HepG2 (cell line): ENCODE data around the gene PIKFYVE. TPM values are rescaled to one million over a fixed set of nuclear protein-coding genes. Genes with fewer than 3 reads are reported as not detected.

ENCODE experiments used
- ATAC-seq: fragments of 200-7000 bp; cut with Tn5 transposase; 3 replicates; pipeline ENCODE4 v1.9.1; 2020; ENCODE audit warnings: mild to moderate bottlenecking, moderate library complexity
- BruUV-seq: library from RNA; stranded (reverse); fragments of 400-500 nt; replicated peaks from 2 replicates; lab custom pipeline; 2021; lab: Mats Ljungman, UMichigan
- CTCF ChIA-PET: fragments of 300-600 bp; formaldehyde crosslinking; extraction: SDS; loops from one replicate; lab custom pipeline; 2021; ENCODE audit warnings: low total read pairs, inconsistent platforms, low intra/inter-chr PET ratio; lab: Yijun Ruan, JAX
- POLR2A ChIA-PET: fragments of 350-600 bp; sonication (Branson Sonifier 250); formaldehyde crosslinking; loops from one replicate; lab custom pipeline; 2020; ENCODE audit warnings: antibody characterized with exemption, inconsistent platforms; lab: Yijun Ruan, JAX
- DNase-seq: peaks from one replicate; pipeline ENCODE4 v3.0.0-alpha.2; 2015; ENCODE audit warnings: low spot score
- FAIRE-seq: peaks from 3 replicates; lab custom pipeline; 2011; peaks lifted over from hg19 to GRCh38; lab: Jason Lieb, UNC
- H2AFZ ChIP-seq: one replicate; pipeline ENCODE4 v1.6.1; 2011; ENCODE audit warnings: low read length, inconsistent platforms
- H3K27ac ChIP-seq: fragments of 300-600 bp; 3 replicates; pipeline ENCODE4 v1.8.0; 2011; ENCODE audit warnings: mixed run types, mild to moderate bottlenecking, mixed read lengths, low read length, inconsistent platforms; ENCODE audit not compliant: insufficient read depth; ENCODE audit errors: extremely low read length
- H3K27me3 ChIP-seq, 2 experiments: fragments of 200-600 bp in 1 of 2; 2 replicates in 1 of 2; 3 replicates in 1 of 2; pipeline versions ENCODE4 v1.6.0 to v1.8.0; 2011; ENCODE audit warnings: low read length in 2 of 2, mild to moderate bottlenecking in 2 of 2, moderate library complexity in 2 of 2, inconsistent platforms in 1 of 2; ENCODE audit not compliant: insufficient read depth in 2 of 2, control insufficient read depth in 1 of 2
- H3K36me3 ChIP-seq, 2 experiments: fragments of 200-600 bp in 1 of 2; replicated peaks in 1 of 2; 2 replicates in 1 of 2; 3 replicates in 1 of 2; pipeline versions ENCODE4 v1.5.1 to v1.8.0; 2011; ENCODE audit warnings: low read length in 2 of 2, inconsistent platforms in 1 of 2; ENCODE audit not compliant: insufficient read depth in 2 of 2, control insufficient read depth in 1 of 2
- H3K4me1 ChIP-seq: 2 replicates; pipeline ENCODE4 v1.5.1; 2012; ENCODE audit warnings: low read length, inconsistent platforms; ENCODE audit not compliant: insufficient read depth
- H3K4me2 ChIP-seq: 2 replicates; pipeline ENCODE4 v1.6.0; 2011; ENCODE audit warnings: low read depth, low read length, inconsistent platforms
- H3K4me3 ChIP-seq, 3 experiments: fragments of 200-600 bp in 1 of 3; sonication (generic), shearing (Covaris generic) in 1 of 3; replicated peaks in 1 of 3; 2 replicates each; pipeline ENCODE4 v1.5.1; 2011 to 2016; ENCODE audit warnings: low read length in 3 of 3, inconsistent platforms in 2 of 3, low read depth in 2 of 3, mild to moderate bottlenecking in 2 of 3, control low read depth in 1 of 3, mixed read lengths in 1 of 3; ENCODE audit not compliant: insufficient read depth in 1 of 3
- H3K79me2 ChIP-seq: one replicate; pipeline ENCODE4 v1.6.1; 2011; ENCODE audit warnings: low read length, inconsistent platforms; ENCODE audit not compliant: insufficient read depth
- H3K9ac ChIP-seq: 2 replicates; pipeline ENCODE4 v1.6.0; 2011; ENCODE audit warnings: mild to moderate bottlenecking, low read depth, low read length, inconsistent platforms; ENCODE audit not compliant: insufficient read depth
- H3K9me3 ChIP-seq: 2 replicates; pipeline ENCODE4 v1.5.1; 2012; ENCODE audit warnings: mild to moderate bottlenecking, low read length
- H4K20me1 ChIP-seq: 2 replicates; pipeline ENCODE4 v1.6.0; 2011; ENCODE audit warnings: inconsistent platforms, mild to moderate bottlenecking, low read length, moderate library complexity; ENCODE audit not compliant: insufficient read depth
- FOXO1 ChIP-seq: sonication (generic); formaldehyde crosslinking; IDR thresholded peaks from 2 replicates; pipeline ENCODE4 v1.4.0; 2020; ENCODE audit warnings: missing genetic modification reagents
- MED13 ChIP-seq: sonication (generic); formaldehyde crosslinking; IDR thresholded peaks from 2 replicates; pipeline ENCODE4 v1.5.0; 2020; ENCODE audit warnings: missing genetic modification reagents
- NFIC ChIP-seq: IDR thresholded peaks from 2 replicates; pipeline ENCODE4 v1.6.1; 2012; ENCODE audit warnings: mild to moderate bottlenecking, low read length, inconsistent platforms
- RNF219 ChIP-seq: sonication (generic); formaldehyde crosslinking; IDR thresholded peaks from 2 replicates; pipeline ENCODE4 v1.5.0; 2020; ENCODE audit warnings: mild to moderate bottlenecking, missing genetic modification reagents
- WGBS: methylation state at CpG from one replicate; pipeline ENCODE4 v1.1.6; 2017; ENCODE audit warnings: low lambda C conversion rate; 5-methylcytosine and 5-hydroxymethylcytosine counted together
- in situ Hi-C: cut with HindIII; loops from 2 replicates; pipeline ENCODE4 v1.10.0; 2017; ENCODE audit warnings: low pct_unique_long_range_greater_than_20kb; ENCODE audit not compliant: extremely low pct_ligation_motif_present
- intact Hi-C: fragments of 100-400 bp; cut with micrococcal nuclease; formaldehyde crosslinking; loops from one replicate; pipeline ENCODE4 v1.10.0; 2022; ENCODE audit not compliant: unreplicated experiment
- polyA plus RNA-seq, 8 experiments: library from polyadenylated mRNA; depleted of rRNA in 3 of 8; stranded (reverse) in 7 of 8; unstranded in 1 of 8; fragments of >200 nt; fragmentation: Illumina TruSeq in 4 of 8; extraction: Trizol in 4 of 8; gene quantifications; 2 replicates each; pipeline versions ENCODE4 v1.2.1 to v1.2.3, GENCODE V29; 2011 to 2016; ENCODE audit warnings: low read depth in 4 of 8, missing spikeins in 1 of 8, mixed read lengths in 1 of 8; ENCODE audit not compliant: insufficient read depth in 1 of 8
- total RNA-seq, 5 experiments: library from RNA; depleted of rRNA; stranded (reverse); fragments of >200 nt; fragmentation: Illumina TruSeq; extraction: Trizol; gene quantifications; 2 replicates each; pipeline ENCODE4 v1.2.3, GENCODE V29; 2016; ENCODE audit warnings: low read depth in 1 of 5
- TF ChIP-seq, protein P1 (sequence below): sonication (generic); formaldehyde crosslinking; IDR thresholded peaks from 2 replicates; pipeline ENCODE4 v1.8.1; 2023; ENCODE audit warnings: mild to moderate bottlenecking, missing genetic modification reagents
- TF ChIP-seq, protein P2 (sequence below): sonication (generic); formaldehyde crosslinking; conservative IDR thresholded peaks from 2 replicates; pipeline ENCODE4 v1.4.0; 2020; ENCODE audit warnings: mild to moderate bottlenecking, missing genetic modification reagents, moderate library complexity

PIKFYVE gene
- total and polyA plus RNA-seq, 2 of the 13 experiments (the other 11 are each of a cell fraction or from before 2014, with no cell fraction given): 20.2 to 21.7 TPM

DNA sequence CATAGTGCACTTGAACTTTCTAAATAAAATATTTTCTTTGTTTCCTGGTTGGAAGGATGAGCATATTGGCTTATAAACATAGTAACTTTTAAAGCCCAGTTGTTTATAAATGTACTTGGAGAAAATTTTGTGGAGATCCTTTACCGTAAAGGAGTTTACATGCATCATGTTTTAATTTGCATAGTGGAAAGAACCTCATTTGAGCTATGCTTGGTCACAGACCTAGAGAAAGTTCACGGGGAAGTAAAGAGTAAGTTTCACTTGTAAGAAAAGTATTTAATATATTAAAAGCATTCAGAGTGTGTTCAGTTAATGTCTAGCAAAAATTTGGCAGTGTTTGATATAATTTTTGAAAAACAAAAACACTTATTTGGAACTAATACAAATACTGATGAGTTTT lies 45.3 kb downstream of the PIKFYVE start:
- no peak for DNase-seq
- intact Hi-C loops (no loop called here), in situ Hi-C loops (no loop called here)
- CTCF ChIA-PET: no interaction called here
- POLR2A ChIA-PET: interaction anchor here (0.5 kb wide), 1 partner anchor 17 kb away, joined by 3 read pairs; no protein-coding TSS in a partner anchor
- Histone ChIP-seq H3K27me3 (no peaks in the 10 kb centered on the region), H3K4me3 (no peak overlapping the region), H3K4me1 (no peaks in the 10 kb centered on the region), H4K20me1 (no peaks in the 10 kb centered on the region), H3K4me2 (no peak overlapping the region), H2AFZ (no peak overlapping the region), H3K27ac (no peak overlapping the region), H3K79me2 (no peaks in the 10 kb centered on the region), H3K9ac (no peak overlapping the region), H3K36me3 (peaks cover 8 to 14% of the 10 kb centered on the region in 2 experiments), H3K9me3 (no peaks in the 10 kb centered on the region)
- TF ChIP-seq, protein P1, sequence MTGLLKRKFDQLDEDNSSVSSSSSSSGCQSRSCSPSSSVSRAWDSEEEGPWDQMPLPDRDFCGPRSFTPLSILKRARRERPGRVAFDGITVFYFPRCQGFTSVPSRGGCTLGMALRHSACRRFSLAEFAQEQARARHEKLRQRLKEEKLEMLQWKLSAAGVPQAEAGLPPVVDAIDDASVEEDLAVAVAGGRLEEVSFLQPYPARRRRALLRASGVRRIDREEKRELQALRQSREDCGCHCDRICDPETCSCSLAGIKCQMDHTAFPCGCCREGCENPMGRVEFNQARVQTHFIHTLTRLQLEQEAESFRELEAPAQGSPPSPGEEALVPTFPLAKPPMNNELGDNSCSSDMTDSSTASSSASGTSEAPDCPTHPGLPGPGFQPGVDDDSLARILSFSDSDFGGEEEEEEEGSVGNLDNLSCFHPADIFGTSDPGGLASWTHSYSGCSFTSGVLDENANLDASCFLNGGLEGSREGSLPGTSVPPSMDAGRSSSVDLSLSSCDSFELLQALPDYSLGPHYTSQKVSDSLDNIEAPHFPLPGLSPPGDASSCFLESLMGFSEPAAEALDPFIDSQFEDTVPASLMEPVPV (CRISPR knock-in tag): no peak
- TF ChIP-seq, protein P2, sequence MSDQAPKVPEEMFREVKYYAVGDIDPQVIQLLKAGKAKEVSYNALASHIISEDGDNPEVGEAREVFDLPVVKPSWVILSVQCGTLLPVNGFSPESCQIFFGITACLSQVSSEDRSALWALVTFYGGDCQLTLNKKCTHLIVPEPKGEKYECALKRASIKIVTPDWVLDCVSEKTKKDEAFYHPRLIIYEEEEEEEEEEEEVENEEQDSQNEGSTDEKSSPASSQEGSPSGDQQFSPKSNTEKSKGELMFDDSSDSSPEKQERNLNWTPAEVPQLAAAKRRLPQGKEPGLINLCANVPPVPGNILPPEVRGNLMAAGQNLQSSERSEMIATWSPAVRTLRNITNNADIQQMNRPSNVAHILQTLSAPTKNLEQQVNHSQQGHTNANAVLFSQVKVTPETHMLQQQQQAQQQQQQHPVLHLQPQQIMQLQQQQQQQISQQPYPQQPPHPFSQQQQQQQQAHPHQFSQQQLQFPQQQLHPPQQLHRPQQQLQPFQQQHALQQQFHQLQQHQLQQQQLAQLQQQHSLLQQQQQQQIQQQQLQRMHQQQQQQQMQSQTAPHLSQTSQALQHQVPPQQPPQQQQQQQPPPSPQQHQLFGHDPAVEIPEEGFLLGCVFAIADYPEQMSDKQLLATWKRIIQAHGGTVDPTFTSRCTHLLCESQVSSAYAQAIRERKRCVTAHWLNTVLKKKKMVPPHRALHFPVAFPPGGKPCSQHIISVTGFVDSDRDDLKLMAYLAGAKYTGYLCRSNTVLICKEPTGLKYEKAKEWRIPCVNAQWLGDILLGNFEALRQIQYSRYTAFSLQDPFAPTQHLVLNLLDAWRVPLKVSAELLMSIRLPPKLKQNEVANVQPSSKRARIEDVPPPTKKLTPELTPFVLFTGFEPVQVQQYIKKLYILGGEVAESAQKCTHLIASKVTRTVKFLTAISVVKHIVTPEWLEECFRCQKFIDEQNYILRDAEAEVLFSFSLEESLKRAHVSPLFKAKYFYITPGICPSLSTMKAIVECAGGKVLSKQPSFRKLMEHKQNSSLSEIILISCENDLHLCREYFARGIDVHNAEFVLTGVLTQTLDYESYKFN: no peak
- no peak for TF ChIP-seq RNF219 (CRISPR knock-in tag)
- TF ChIP-seq NFIC: no peak
- no peak for TF ChIP-seq MED13 (CRISPR knock-in tag)
- no peak for TF ChIP-seq FOXO1
- no peak for ATAC-seq
- 97% methylated on average over 2 of the region's 2 CpGs for whole genome bisulfite sequencing
- FAIRE-seq: no peak
- BruUV-seq: no TSS peak
